Thyroid gland (tissue), 4 donors: ENCODE results near the gene KREMEN1. TPM values are rescaled to one million over a fixed set of nuclear protein-coding genes. Genes with fewer than 3 reads are reported as not detected.

Source experiments
- DNase-seq, 2 donors: peaks; one replicate each; pipeline ENCODE4 v3.0.0-alpha.2; 2019
- H3K27ac ChIP-seq, 3 donors: fragments of 200-600 bp; sonication (generic); 1 replicate in 2 of 3; 2 replicates in 1 of 3; pipeline ENCODE4 v1.5.1; 2016 to 2019; ENCODE audit warnings: mild to moderate bottlenecking in 1 of 3, moderate library complexity in 1 of 3
- H3K27me3 ChIP-seq: fragments of 200-600 bp; sonication (generic); one replicate; pipeline ENCODE4 v1.5.1; 2019
- H3K36me3 ChIP-seq, 2 donors: fragments of 200-600 bp; sonication (generic); one replicate each; pipeline ENCODE4 v1.5.1; 2016 to 2019
- H3K4me1 ChIP-seq, 2 donors: fragments of 200-600 bp; sonication (generic); one replicate each; pipeline ENCODE4 v1.5.1; 2017 to 2019
- H3K4me3 ChIP-seq, 3 donors: fragments of 200-600 bp; sonication (generic); replicated peaks in 1 of 3; 1 replicate in 2 of 3; 2 replicates in 1 of 3; pipeline ENCODE4 v1.5.1; 2016; ENCODE audit warnings: mild to moderate bottlenecking in 1 of 3
- H3K9me3 ChIP-seq: fragments of 200-600 bp; sonication (generic); one replicate; pipeline ENCODE4 v1.5.1; 2017
- POLR2A ChIP-seq, 2 donors: fragments of 450-650 bp; IDR thresholded peaks; one replicate each; pipeline ENCODE4 v1.6.1; 2017; ENCODE audit warnings: antibody characterized with exemption in 2 of 2, mild to moderate bottlenecking in 2 of 2, moderate library complexity in 1 of 2
- WGBS, 2 donors: methylation state at CpG; one replicate each; pipeline ENCODE4 v1.1.5; 2017; 5-methylcytosine and 5-hydroxymethylcytosine counted together
- intact Hi-C: fragments of 100-400 bp; cut with DNase I; formaldehyde crosslinking; loops from one replicate; pipeline ENCODE4 v1.15.1; 2023
- total RNA-seq, 4 donors: library from RNA; depleted of rRNA; stranded (reverse); fragments of >200 nt; gene quantifications; one replicate each; pipeline ENCODE4 v1.2.3, GENCODE V29; 2016
- TF ChIP-seq, protein P1 (sequence below), 6 experiments: fragments of 200-600 bp in 3 of 6; fragments of 450-650 bp in 3 of 6; sonication (generic) in 3 of 6; IDR thresholded peaks; one replicate each; pipeline ENCODE4 v1.5.1; 2016 to 2019; ENCODE audit warnings: antibody characterized with exemption in 6 of 6, mild to moderate bottlenecking in 2 of 6, inconsistent platforms in 1 of 6, moderate library complexity in 1 of 6

The KREMEN1 gene, protein sequence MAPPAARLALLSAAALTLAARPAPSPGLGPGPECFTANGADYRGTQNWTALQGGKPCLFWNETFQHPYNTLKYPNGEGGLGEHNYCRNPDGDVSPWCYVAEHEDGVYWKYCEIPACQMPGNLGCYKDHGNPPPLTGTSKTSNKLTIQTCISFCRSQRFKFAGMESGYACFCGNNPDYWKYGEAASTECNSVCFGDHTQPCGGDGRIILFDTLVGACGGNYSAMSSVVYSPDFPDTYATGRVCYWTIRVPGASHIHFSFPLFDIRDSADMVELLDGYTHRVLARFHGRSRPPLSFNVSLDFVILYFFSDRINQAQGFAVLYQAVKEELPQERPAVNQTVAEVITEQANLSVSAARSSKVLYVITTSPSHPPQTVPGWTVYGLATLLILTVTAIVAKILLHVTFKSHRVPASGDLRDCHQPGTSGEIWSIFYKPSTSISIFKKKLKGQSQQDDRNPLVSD
- total RNA-seq, result 10 to 100 TPM; 18.1 to 27.1 (median 25.6) TPM

DNA sequence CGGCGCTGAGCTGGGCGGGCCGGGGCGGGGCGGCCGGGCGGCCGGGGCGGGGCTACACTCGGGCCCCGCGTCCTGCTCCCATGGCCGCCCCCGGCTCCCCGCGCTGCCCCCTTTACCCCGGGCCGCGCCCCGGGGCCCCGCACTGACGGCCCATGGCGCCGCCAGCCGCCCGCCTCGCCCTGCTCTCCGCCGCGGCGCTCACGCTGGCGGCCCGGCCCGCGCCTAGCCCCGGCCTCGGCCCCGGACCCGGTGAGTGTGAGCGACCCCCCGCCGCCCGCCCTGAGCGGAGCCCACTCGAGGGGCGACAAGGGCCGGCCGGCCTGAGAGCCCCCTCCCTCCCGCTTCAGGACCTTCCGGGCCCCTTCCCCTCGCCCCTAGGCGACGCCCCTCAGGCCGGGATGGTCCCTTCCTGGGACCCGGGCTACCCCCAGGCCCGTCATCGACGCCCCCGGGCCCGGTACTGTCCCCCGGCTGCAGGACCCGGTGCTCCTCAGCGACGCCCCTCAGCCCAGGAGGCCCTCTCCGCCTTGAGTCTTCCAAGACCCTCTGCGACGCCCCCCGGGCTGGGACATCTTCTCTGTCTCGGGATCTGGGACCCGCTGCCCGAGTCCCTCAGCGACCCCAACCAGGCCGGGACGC is at the start of gene KREMEN1:
TSS of gene KREMEN1 (plus strand) at position 57 of the 639 bp plus-strand sequence. CDS start at position 153, 96 bp downstream.
- intact Hi-C loops, result loop anchor here (10.0 kb wide), 1 partner anchor 82 kb away; no protein-coding TSS in a partner anchor
- no peaks in the 10 kb centered on the region for H3K9me3 ChIP-seq
- H3K4me3 ChIP-seq, result peak within 1 kb of the TSS; percentile 72 to 83 (median 81)
- H3K27ac ChIP-seq, result peak within 1 kb of the TSS; percentile 47 to 74 (median 50)
- 4% methylated on average over 15 to 21 of the region's 76 CpGs for WGBS, 2 donors
- peak in 1 of 2 donors; percentile 58 for TF ChIP-seq POLR2A (IDR thresholded peaks at IDR 0.05)
- TF ChIP-seq, protein P1, sequence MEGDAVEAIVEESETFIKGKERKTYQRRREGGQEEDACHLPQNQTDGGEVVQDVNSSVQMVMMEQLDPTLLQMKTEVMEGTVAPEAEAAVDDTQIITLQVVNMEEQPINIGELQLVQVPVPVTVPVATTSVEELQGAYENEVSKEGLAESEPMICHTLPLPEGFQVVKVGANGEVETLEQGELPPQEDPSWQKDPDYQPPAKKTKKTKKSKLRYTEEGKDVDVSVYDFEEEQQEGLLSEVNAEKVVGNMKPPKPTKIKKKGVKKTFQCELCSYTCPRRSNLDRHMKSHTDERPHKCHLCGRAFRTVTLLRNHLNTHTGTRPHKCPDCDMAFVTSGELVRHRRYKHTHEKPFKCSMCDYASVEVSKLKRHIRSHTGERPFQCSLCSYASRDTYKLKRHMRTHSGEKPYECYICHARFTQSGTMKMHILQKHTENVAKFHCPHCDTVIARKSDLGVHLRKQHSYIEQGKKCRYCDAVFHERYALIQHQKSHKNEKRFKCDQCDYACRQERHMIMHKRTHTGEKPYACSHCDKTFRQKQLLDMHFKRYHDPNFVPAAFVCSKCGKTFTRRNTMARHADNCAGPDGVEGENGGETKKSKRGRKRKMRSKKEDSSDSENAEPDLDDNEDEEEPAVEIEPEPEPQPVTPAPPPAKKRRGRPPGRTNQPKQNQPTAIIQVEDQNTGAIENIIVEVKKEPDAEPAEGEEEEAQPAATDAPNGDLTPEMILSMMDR (IDR thresholded peaks at IDR 0.05), result no peak
- H3K27me3 ChIP-seq, result no peaks in the 10 kb centered on the region
- peaks cover 24 to 33% of the 10 kb centered on the region in 2 donors for H3K4me1 ChIP-seq
- peak in 1 of 2 donors; percentile 22 for DNase-seq
- no peaks in the 10 kb centered on the region for H3K36me3 ChIP-seq

DNA sequence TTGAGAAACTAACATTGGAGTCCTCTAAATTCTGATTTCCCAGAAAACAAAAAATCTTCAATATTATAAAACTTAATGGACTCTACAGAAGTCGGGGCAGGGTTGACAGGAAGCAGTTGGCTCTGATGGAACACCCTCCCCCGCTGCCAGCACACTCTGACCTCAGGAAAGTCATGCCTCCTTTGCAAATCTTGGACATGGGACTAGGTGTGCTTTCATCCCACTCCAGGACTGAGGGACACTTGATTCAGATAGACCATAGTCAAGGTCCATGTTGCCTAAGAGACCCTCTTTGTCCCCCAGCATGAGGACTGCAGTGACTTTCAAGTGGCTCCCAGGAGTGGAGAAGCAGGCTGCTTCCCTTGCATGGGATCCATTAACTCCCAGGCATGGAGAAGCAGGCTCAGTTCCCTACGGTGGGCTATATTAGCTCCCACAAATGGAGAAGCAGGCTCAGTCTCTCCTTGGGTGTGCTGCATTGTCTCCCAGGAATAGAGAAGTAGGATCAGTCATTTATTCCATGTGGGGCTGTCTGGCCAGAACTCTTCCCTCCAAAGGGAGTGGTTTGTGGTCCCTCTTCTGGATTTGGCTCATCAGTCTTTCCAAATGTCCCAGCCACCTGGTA is 49.6 kb upstream of the KREMEN1 start:
- WGBS, 2 donors, result 60% methylated on average over 2 to 3 of the region's 3 CpGs
- H3K4me1 ChIP-seq, result peaks cover 3 to 12% of the 10 kb centered on the region in 2 donors
- no peaks in the 10 kb centered on the region for H3K36me3 ChIP-seq
- TF ChIP-seq, protein P1 (IDR thresholded peaks at IDR 0.05), result no peak
- no peak for TF ChIP-seq POLR2A (IDR thresholded peaks at IDR 0.05)
- no peaks in the 10 kb centered on the region for H3K27me3 ChIP-seq
- H3K27ac ChIP-seq, result no peak overlapping the region
- intact Hi-C loops, result no loop called here
- peak in 1 of 2 donors; percentile 31 for DNase-seq
- H3K4me3 ChIP-seq, result no peak overlapping the region
- no peaks in the 10 kb centered on the region for H3K9me3 ChIP-seq

DNA sequence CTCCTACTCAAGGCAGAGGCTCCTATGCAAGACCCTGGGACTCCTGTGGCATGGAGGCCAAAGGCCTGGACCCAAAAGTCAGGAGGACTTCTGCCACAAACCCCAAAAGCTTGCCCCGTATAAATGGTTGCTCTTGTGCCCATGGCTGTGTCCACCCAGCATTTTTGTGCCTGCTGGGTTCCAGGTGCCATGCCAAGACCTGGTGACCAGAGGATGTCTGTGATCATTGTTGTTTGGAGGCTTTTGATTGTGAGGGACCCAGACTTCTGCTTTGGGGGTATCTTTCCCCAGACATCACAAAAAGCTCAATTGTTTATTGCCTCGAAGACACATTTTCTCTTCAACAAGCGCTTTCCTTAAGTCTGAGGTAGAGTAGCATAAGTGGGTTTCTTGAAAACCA is 46.3 kb upstream of the KREMEN1 start:
- DNase-seq, result no peak
- no peaks in the 10 kb centered on the region for H3K27me3 ChIP-seq
- H3K4me1 ChIP-seq, result peaks cover 14 to 34% of the 10 kb centered on the region in 2 donors
- no peaks in the 10 kb centered on the region for H3K9me3 ChIP-seq
- no peak overlapping the region for H3K4me3 ChIP-seq
- TF ChIP-seq POLR2A (IDR thresholded peaks at IDR 0.05), result no peak
- TF ChIP-seq, protein P1 (IDR thresholded peaks at IDR 0.05), result no peak
- WGBS, 2 donors, result 97% methylated on average over 3 of the region's 3 CpGs
- no peak overlapping the region for H3K27ac ChIP-seq
- H3K36me3 ChIP-seq, result no peaks in the 10 kb centered on the region
- intact Hi-C loops, result no loop called here

DNA sequence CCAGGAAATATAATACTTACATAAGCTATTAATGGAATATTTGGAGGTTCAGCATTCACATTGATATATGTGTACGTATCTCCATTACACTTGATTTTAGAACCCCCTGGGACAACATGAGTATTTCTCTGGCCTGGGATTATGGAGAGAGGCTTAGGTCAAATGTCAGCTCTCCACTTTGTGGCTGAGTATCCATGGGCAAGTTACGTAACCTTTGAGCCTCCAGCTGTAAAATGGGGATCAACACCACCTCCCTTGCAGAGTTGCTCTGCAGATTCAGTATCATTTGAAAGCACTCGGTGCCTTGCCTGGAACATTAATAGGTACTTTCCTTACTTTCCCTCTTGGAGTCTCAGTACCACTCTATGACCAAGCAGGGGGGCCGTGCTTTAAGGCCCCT is 44.4 kb upstream of the KREMEN1 start:
- no peaks in the 10 kb centered on the region for H3K36me3 ChIP-seq
- peaks cover 29 to 46% of the 10 kb centered on the region in 2 donors for H3K4me1 ChIP-seq
- intact Hi-C loops, result no loop called here
- no peak for DNase-seq
- no peak overlapping the region for H3K4me3 ChIP-seq
- peak overlapping the region in 1 of 3 donors; percentile 25 for H3K27ac ChIP-seq
- no peaks in the 10 kb centered on the region for H3K9me3 ChIP-seq
- H3K27me3 ChIP-seq, result no peaks in the 10 kb centered on the region
- WGBS, 2 donors, result 89 to 93% methylated on average over 4 of the region's 4 CpGs
- TF ChIP-seq, protein P1 (IDR thresholded peaks at IDR 0.05), result no peak
- no peak for TF ChIP-seq POLR2A (IDR thresholded peaks at IDR 0.05)
